ENCODE measurements around the gene ADGRA3. TPM values are rescaled to one million over a fixed set of nuclear protein-coding genes. Genes with fewer than 3 reads are reported as not detected.

The ADGRA3 gene
- total RNA-seq, 4 donors from 2014 or later, result 17.8 to 48.8 (median 32.4) TPM

- ATAC-seq, result no peak
These were observed 80.2 kb downstream of the ADGRA3 start for GRCh38 chr4:22435652-22436051.

GRCh38 chr4:22434895-22435294 lies 81.0 kb downstream of the ADGRA3 start:
- TF ChIP-seq CTCF (IDR thresholded peaks at IDR 0.05), result peak in 2 of 4 experiments; percentile 14 to 44
- no peak for TF ChIP-seq POLR2A (IDR thresholded peaks at IDR 0.05)
- Histone ChIP-seq H3K4me3 (no peak overlapping the region), H3K36me3 (peaks cover 0 to 26% of the 10 kb centered on the region in 2 donors), H3K4me1 (no peaks in the 10 kb centered on the region), H3K27me3 (no peaks in the 10 kb centered on the region), H3K27ac (no peak overlapping the region), H3K9me3 (no peaks in the 10 kb centered on the region)
- peak; percentile 36 for ATAC-seq
- WGBS, 2 donors (ENCODE audit: low coverage in 1 of 2), result 16% methylated on average over 6 of the region's 6 CpGs; no CpG with 5 or more reads in 1 of the 2 donors

More at GRCh38 chr4:22435652-22436051, 80.2 kb downstream of the ADGRA3 start:
- H3K36me3 ChIP-seq, result peaks cover 0 to 22% of the 10 kb centered on the region in 2 donors
- H3K27me3 ChIP-seq, result no peaks in the 10 kb centered on the region
- TF ChIP-seq POLR2AphosphoS5 (IDR thresholded peaks at IDR 0.05) (no peak), POLR2A (IDR thresholded peaks at IDR 0.05) (no peak), CTCF (IDR thresholded peaks at IDR 0.05) (no peak), EP300 (IDR thresholded peaks at IDR 0.05) (no peak)
- H3K4me1 ChIP-seq, result no peaks in the 10 kb centered on the region
- no peak overlapping the region for H3K27ac ChIP-seq
- 50 to 55% methylated on average over 2 of the region's 2 CpGs for WGBS, 2 donors (ENCODE audit: low coverage in 1 of 2)
- H3K9me3 ChIP-seq, result no peaks in the 10 kb centered on the region
- H3K4me3 ChIP-seq, result no peak overlapping the region

GRCh38 chr4:22430626-22431025 lies 85.2 kb downstream of the ADGRA3 start:
- no peak overlapping the region for H3K4me3 ChIP-seq

GRCh38 chr4:22428441-22428840 lies 87.4 kb downstream of the ADGRA3 start:
- no peaks in the 10 kb centered on the region for H3K27me3 ChIP-seq
- ATAC-seq, result no peak
- 79 to 84% methylated on average over 4 of the region's 4 CpGs for WGBS, 2 donors (ENCODE audit: low coverage in 1 of 2)
- H3K36me3 ChIP-seq, result peaks cover 0 to 19% of the 10 kb centered on the region in 2 donors
- H3K27ac ChIP-seq, result no peak overlapping the region
- H3K4me3 ChIP-seq, result no peak overlapping the region
- no peaks in the 10 kb centered on the region for H3K9me3 ChIP-seq
- no peak for TF ChIP-seq POLR2AphosphoS5 (IDR thresholded peaks at IDR 0.05)
- no peak for TF ChIP-seq CTCF (IDR thresholded peaks at IDR 0.05)
- no peak for TF ChIP-seq EP300 (IDR thresholded peaks at IDR 0.05)
- no peak for TF ChIP-seq POLR2A (IDR thresholded peaks at IDR 0.05)
- no peaks in the 10 kb centered on the region for H3K4me1 ChIP-seq

More at GRCh38 chr4:22430626-22431025, 85.2 kb downstream of the ADGRA3 start:
- TF ChIP-seq EP300 (IDR thresholded peaks at IDR 0.05) (no peak), POLR2AphosphoS5 (IDR thresholded peaks at IDR 0.05) (no peak), CTCF (IDR thresholded peaks at IDR 0.05) (no peak), POLR2A (IDR thresholded peaks at IDR 0.05) (no peak)
- Histone ChIP-seq H3K4me1 (no peaks in the 10 kb centered on the region), H3K36me3 (peaks cover 0 to 22% of the 10 kb centered on the region in 2 donors), H3K27ac (no peak overlapping the region), H3K9me3 (no peaks in the 10 kb centered on the region), H3K27me3 (no peaks in the 10 kb centered on the region)
- no peak for ATAC-seq
- 85% methylated on average over 2 of the region's 3 CpGs; no CpG with 5 or more reads in 1 of the 2 donors for WGBS, 2 donors (ENCODE audit: low coverage in 1 of 2)

GRCh38 chr4:22427675-22428074 lies 88.2 kb downstream of the ADGRA3 start:
- no peak for TF ChIP-seq CTCF (IDR thresholded peaks at IDR 0.05)
- no peak for TF ChIP-seq POLR2A (IDR thresholded peaks at IDR 0.05)
- TF ChIP-seq POLR2AphosphoS5 (IDR thresholded peaks at IDR 0.05), result no peak
- TF ChIP-seq EP300 (IDR thresholded peaks at IDR 0.05), result no peak
- H3K27me3 ChIP-seq, result no peaks in the 10 kb centered on the region
- no peaks in the 10 kb centered on the region for H3K4me1 ChIP-seq

More at GRCh38 chr4:22427675-22428074, 88.2 kb downstream of the ADGRA3 start:
- H3K27ac ChIP-seq, result no peak overlapping the region
- WGBS, 2 donors (ENCODE audit: low coverage in 1 of 2), result 70 to 92% methylated on average over 3 of the region's 3 CpGs
- no peak for ATAC-seq
- no peak overlapping the region for H3K4me3 ChIP-seq
- peaks cover 0 to 24% of the 10 kb centered on the region in 2 donors for H3K36me3 ChIP-seq
- no peaks in the 10 kb centered on the region for H3K9me3 ChIP-seq
